ENCODE measurements around the gene PHKB.

The PHKB gene

GRCh38 chr16:47459603-47460002 lies 1.5 kb upstream of the PHKB start:
- H3K4me3 ChIP-seq (ENCODE audit: low read length) = peak overlapping the region; percentile 95
- H3K4me2 ChIP-seq (ENCODE audit: low read depth, low read length) = peak overlapping the region; percentile 67
- TF ChIP-seq, protein P1, sequence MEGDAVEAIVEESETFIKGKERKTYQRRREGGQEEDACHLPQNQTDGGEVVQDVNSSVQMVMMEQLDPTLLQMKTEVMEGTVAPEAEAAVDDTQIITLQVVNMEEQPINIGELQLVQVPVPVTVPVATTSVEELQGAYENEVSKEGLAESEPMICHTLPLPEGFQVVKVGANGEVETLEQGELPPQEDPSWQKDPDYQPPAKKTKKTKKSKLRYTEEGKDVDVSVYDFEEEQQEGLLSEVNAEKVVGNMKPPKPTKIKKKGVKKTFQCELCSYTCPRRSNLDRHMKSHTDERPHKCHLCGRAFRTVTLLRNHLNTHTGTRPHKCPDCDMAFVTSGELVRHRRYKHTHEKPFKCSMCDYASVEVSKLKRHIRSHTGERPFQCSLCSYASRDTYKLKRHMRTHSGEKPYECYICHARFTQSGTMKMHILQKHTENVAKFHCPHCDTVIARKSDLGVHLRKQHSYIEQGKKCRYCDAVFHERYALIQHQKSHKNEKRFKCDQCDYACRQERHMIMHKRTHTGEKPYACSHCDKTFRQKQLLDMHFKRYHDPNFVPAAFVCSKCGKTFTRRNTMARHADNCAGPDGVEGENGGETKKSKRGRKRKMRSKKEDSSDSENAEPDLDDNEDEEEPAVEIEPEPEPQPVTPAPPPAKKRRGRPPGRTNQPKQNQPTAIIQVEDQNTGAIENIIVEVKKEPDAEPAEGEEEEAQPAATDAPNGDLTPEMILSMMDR (IDR thresholded peaks at IDR 0.05; ENCODE audit: low read length) = no peak
- TF ChIP-seq EZH2 (optimal IDR thresholded peaks at IDR 0.05; ENCODE audit: low read depth, low read length) = no peak
- no peak for TF ChIP-seq EZH2phosphoT487 (IDR thresholded peaks at IDR 0.05; ENCODE audit: low read length)
- peaks cover 17% of the 10 kb centered on the region for H3F3A ChIP-seq (ENCODE audit: insufficient read depth, low read length)
- H3K9ac ChIP-seq (ENCODE audit: low read length) = 0 out of 2 replicates have a peak overlapping the region, but pooled peaks have one; percentile 86
- no peak overlapping the region for H3K27ac ChIP-seq (ENCODE audit: low read length)
- H3K27me3 ChIP-seq (replicated peaks; ENCODE audit: insufficient read depth, low read length) = no peaks in the 10 kb centered on the region
- H3K36me3 ChIP-seq (replicated peaks; ENCODE audit: insufficient read depth, low read length) = no peaks in the 10 kb centered on the region; the same call in 1 of the 2 replicates
- DNase-seq = no peak
- H2AFZ ChIP-seq (ENCODE audit: low read length) = no peak overlapping the region
- peaks cover 19% of the 10 kb centered on the region for H3K4me1 ChIP-seq (ENCODE audit: low read length)
- H3K79me2 ChIP-seq (ENCODE audit: low read length) = peaks cover 45% of the 10 kb centered on the region
- no peaks in the 10 kb centered on the region for H3K9me3 ChIP-seq (replicated peaks; ENCODE audit: insufficient read depth, low read length)
- H4K20me1 ChIP-seq (ENCODE audit: insufficient read depth, low read length) = no peaks in the 10 kb centered on the region
- H3K9me2 ChIP-seq (replicated peaks; ENCODE audit: insufficient read depth, low read length) = no peaks in the 10 kb centered on the region

- H3K27me3 ChIP-seq (replicated peaks; ENCODE audit: insufficient read depth, low read length) = no peaks in the 10 kb centered on the region
- no peak for DNase-seq
- H3K4me1 ChIP-seq (ENCODE audit: low read length) = peaks cover 19% of the 10 kb centered on the region
- H3K4me3 ChIP-seq (ENCODE audit: low read length) = peak overlapping the region; percentile 95
- H3K79me2 ChIP-seq (ENCODE audit: low read length) = peaks cover 52% of the 10 kb centered on the region
- H2AFZ ChIP-seq (ENCODE audit: low read length) = peak overlapping the region; percentile 95
- no peaks in the 10 kb centered on the region for H3K9me2 ChIP-seq (replicated peaks; ENCODE audit: insufficient read depth, low read length)
- peak overlapping the region; percentile 94; the same call in 1 of the 2 replicates for H3K27ac ChIP-seq (ENCODE audit: low read length)
- no peaks in the 10 kb centered on the region for H4K20me1 ChIP-seq (ENCODE audit: insufficient read depth, low read length)
- H3K9ac ChIP-seq (ENCODE audit: low read length) = peak overlapping the region; percentile 86
- peaks cover 17% of the 10 kb centered on the region for H3F3A ChIP-seq (ENCODE audit: insufficient read depth, low read length)
- H3K36me3 ChIP-seq (replicated peaks; ENCODE audit: insufficient read depth, low read length) = no peaks in the 10 kb centered on the region; the same call in 1 of the 2 replicates
- H3K4me2 ChIP-seq (ENCODE audit: low read depth, low read length) = peak overlapping the region; percentile 67
- H3K9me3 ChIP-seq (replicated peaks; ENCODE audit: insufficient read depth, low read length) = no peaks in the 10 kb centered on the region
- TF ChIP-seq EZH2phosphoT487 (IDR thresholded peaks at IDR 0.05; ENCODE audit: low read length) = no peak
- TF ChIP-seq, protein P1 (IDR thresholded peaks at IDR 0.05; ENCODE audit: low read length) = no peak
- TF ChIP-seq EZH2 (optimal IDR thresholded peaks at IDR 0.05; ENCODE audit: low read depth, low read length) = no peak
These were observed 796 bp upstream of the PHKB start for GRCh38 chr16:47460359-47460710.

DNA sequence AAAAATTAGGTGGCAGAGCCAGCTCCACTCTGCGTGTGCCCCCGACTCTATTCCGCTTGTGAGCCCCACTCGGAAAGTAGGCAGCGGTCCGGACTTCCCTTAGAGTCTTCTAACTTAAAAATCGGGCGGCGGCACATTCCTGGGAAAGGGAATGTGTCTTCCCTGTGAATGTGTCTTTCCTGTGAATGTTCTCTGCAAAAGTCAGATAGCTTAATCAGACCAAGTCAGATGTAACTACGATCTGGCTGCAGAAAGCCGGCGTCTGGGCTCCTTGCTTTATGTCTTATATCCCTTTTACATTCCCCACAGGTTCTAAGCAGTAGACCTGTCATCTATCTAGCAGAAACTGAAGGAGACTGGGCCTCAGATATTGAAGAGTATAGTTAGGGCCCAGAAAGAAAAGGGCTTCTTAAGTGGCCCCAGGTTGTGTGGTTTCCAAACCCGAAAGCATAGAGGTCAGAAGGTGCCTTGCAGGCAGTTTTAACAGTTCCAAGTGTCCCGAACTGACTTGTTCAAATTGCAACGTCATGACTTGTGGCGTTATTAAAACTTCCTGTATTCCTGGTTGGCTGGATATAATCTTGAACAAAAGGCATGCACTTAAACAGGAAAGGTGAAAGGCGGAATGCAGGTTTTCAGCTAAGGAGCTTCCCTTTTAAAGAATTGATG lies 601 bp downstream of the PHKB start:
- peak overlapping the region; percentile 95 for H3K4me3 ChIP-seq (ENCODE audit: low read length)
- DNase-seq = peak; percentile 80
- peak overlapping the region; percentile 86 for H3K9ac ChIP-seq (ENCODE audit: low read length)
- no peaks in the 10 kb centered on the region for H3K9me2 ChIP-seq (replicated peaks; ENCODE audit: insufficient read depth, low read length)
- peak overlapping the region; percentile 95 for H2AFZ ChIP-seq (ENCODE audit: low read length)
- H3F3A ChIP-seq (ENCODE audit: insufficient read depth, low read length) = peaks cover 17% of the 10 kb centered on the region
- H3K27me3 ChIP-seq (replicated peaks; ENCODE audit: insufficient read depth, low read length) = no peaks in the 10 kb centered on the region
- TF ChIP-seq, protein P1 (IDR thresholded peaks at IDR 0.05; ENCODE audit: low read length) = no peak
- TF ChIP-seq EZH2phosphoT487 (IDR thresholded peaks at IDR 0.05; ENCODE audit: low read length) = no peak
- TF ChIP-seq EZH2 (optimal IDR thresholded peaks at IDR 0.05; ENCODE audit: low read depth, low read length) = no peak
- peaks cover 19% of the 10 kb centered on the region for H3K4me1 ChIP-seq (ENCODE audit: low read length)
- H3K4me2 ChIP-seq (ENCODE audit: low read depth, low read length) = peak overlapping the region; percentile 73
- peaks cover 64% of the 10 kb centered on the region for H3K79me2 ChIP-seq (ENCODE audit: low read length)
- H4K20me1 ChIP-seq (ENCODE audit: insufficient read depth, low read length) = no peaks in the 10 kb centered on the region
- no peaks in the 10 kb centered on the region; the same call in 1 of the 2 replicates for H3K36me3 ChIP-seq (replicated peaks; ENCODE audit: insufficient read depth, low read length)
- peak overlapping the region; percentile 94 for H3K27ac ChIP-seq (ENCODE audit: low read length)
- no peaks in the 10 kb centered on the region for H3K9me3 ChIP-seq (replicated peaks; ENCODE audit: insufficient read depth, low read length)

All from MM.1S (cell line).